ENCODE data around the gene TUBGCP5. TPM values are rescaled to one million over a fixed set of nuclear protein-coding genes. Genes with fewer than 3 reads are reported as not detected.

The TUBGCP5 gene
- total RNA-seq, 1 donor from 2014 or later = 15.7 TPM

GRCh38 chr15:22960556-22960955, 78.8 kb downstream of the TUBGCP5 start:
- Mint-ChIP-seq H3K9me3 (ENCODE audit: unreplicated experiment) (no peaks in the 10 kb centered on the region), H3K36me3 (ENCODE audit: low read depth, unreplicated experiment) (peaks cover 4% of the 10 kb centered on the region), H3K27ac (ENCODE audit: unreplicated experiment) (peak overlapping the region; percentile 18), H3K27me3 (ENCODE audit: unreplicated experiment) (peaks cover 13% of the 10 kb centered on the region), H3K4me3 (ENCODE audit: unreplicated experiment) (no peak overlapping the region), H3K4me1 (ENCODE audit: unreplicated experiment) (peaks cover 38% of the 10 kb centered on the region)
- DNase-seq (ENCODE audit: low spot score) = no peak
- no peak for TF ChIP-seq CTCF (IDR thresholded peaks at IDR 0.05; ENCODE audit: unreplicated experiment)

- Mint-ChIP-seq H3K36me3 (ENCODE audit: low read depth, unreplicated experiment) (peaks cover 4% of the 10 kb centered on the region), H3K4me3 (ENCODE audit: unreplicated experiment) (no peak overlapping the region), H3K9me3 (ENCODE audit: unreplicated experiment) (no peaks in the 10 kb centered on the region), H3K27ac (ENCODE audit: unreplicated experiment) (peak overlapping the region; percentile 18), H3K4me1 (ENCODE audit: unreplicated experiment) (peaks cover 38% of the 10 kb centered on the region), H3K27me3 (ENCODE audit: unreplicated experiment) (peaks cover 13% of the 10 kb centered on the region)
- no peak for TF ChIP-seq CTCF (IDR thresholded peaks at IDR 0.05; ENCODE audit: unreplicated experiment)
- no peak for DNase-seq (ENCODE audit: low spot score)
These were observed 79.2 kb downstream of the TUBGCP5 start for GRCh38 chr15:22960126-22960525.

GRCh38 chr15:22959321-22960101, 79.9 kb downstream of the TUBGCP5 start:
- Mint-ChIP-seq H3K36me3 (ENCODE audit: low read depth, unreplicated experiment) (peaks cover 4% of the 10 kb centered on the region), H3K27ac (ENCODE audit: unreplicated experiment) (no peak overlapping the region), H3K4me1 (ENCODE audit: unreplicated experiment) (peaks cover 35% of the 10 kb centered on the region), H3K9me3 (ENCODE audit: unreplicated experiment) (no peaks in the 10 kb centered on the region), H3K4me3 (ENCODE audit: unreplicated experiment) (no peak overlapping the region), H3K27me3 (ENCODE audit: unreplicated experiment) (peaks cover 13% of the 10 kb centered on the region)
- TF ChIP-seq CTCF (IDR thresholded peaks at IDR 0.05; ENCODE audit: unreplicated experiment) = no peak
- DNase-seq (ENCODE audit: low spot score) = no peak

GRCh38 chr15:22958487-22959280, 80.7 kb downstream of the TUBGCP5 start:
- Mint-ChIP-seq H3K27ac (ENCODE audit: unreplicated experiment) (no peak overlapping the region), H3K36me3 (ENCODE audit: low read depth, unreplicated experiment) (peaks cover 4% of the 10 kb centered on the region), H3K4me3 (ENCODE audit: unreplicated experiment) (no peak overlapping the region), H3K27me3 (ENCODE audit: unreplicated experiment) (peaks cover 9% of the 10 kb centered on the region), H3K9me3 (ENCODE audit: unreplicated experiment) (no peaks in the 10 kb centered on the region), H3K4me1 (ENCODE audit: unreplicated experiment) (peaks cover 27% of the 10 kb centered on the region)
- TF ChIP-seq CTCF (IDR thresholded peaks at IDR 0.05; ENCODE audit: unreplicated experiment) = no peak
- no peak for DNase-seq (ENCODE audit: low spot score)

GRCh38 chr15:22956978-22957260, 82.5 kb downstream of the TUBGCP5 start:
- H3K4me3 Mint-ChIP-seq (ENCODE audit: unreplicated experiment) = no peak overlapping the region
- TF ChIP-seq CTCF (IDR thresholded peaks at IDR 0.05; ENCODE audit: unreplicated experiment) = no peak
- H3K4me1 Mint-ChIP-seq (ENCODE audit: unreplicated experiment) = peaks cover 16% of the 10 kb centered on the region
- H3K36me3 Mint-ChIP-seq (ENCODE audit: low read depth, unreplicated experiment) = peaks cover 7% of the 10 kb centered on the region
- H3K9me3 Mint-ChIP-seq (ENCODE audit: unreplicated experiment) = no peaks in the 10 kb centered on the region
- peaks cover 5% of the 10 kb centered on the region for H3K27me3 Mint-ChIP-seq (ENCODE audit: unreplicated experiment)
- DNase-seq (ENCODE audit: low spot score) = no peak
- H3K27ac Mint-ChIP-seq (ENCODE audit: unreplicated experiment) = no peak overlapping the region
